ENCODE results near the gene LAIR1. TPM values are rescaled to one million over a fixed set of nuclear protein-coding genes. Genes with fewer than 3 reads are reported as not detected.
"Not testable (repeated sequence)": the region's sequence is repeated elsewhere in the genome, so short reads cannot be mapped to it uniquely, and the experiment has no call there.

The LAIR1 gene
- total RNA-seq, 1 donor from 2014 or later = not detected

- H3K9me3 Mint-ChIP-seq; H3F3A ChIP-seq (ENCODE audit: low read depth); H4K20me1 ChIP-seq (ENCODE audit: low read depth); H3K4me3 ChIP-seq; H3K4me3 Mint-ChIP-seq; H3K9ac ChIP-seq; H3K36me3 Mint-ChIP-seq; H3K36me3 ChIP-seq; H3K27ac Mint-ChIP-seq; H2AFZ ChIP-seq (replicated peaks); H3K27me3 Mint-ChIP-seq (ENCODE audit: insufficient read depth, low read depth); DNase-seq (ENCODE audit: low spot score); H3K4me1 Mint-ChIP-seq; H3K27me3 ChIP-seq; H3K79me2 ChIP-seq (ENCODE audit: low read depth); H3K4me2 ChIP-seq; H3K4me1 ChIP-seq; H3K9me3 ChIP-seq (ENCODE audit: low read depth); H3K27ac ChIP-seq: not testable (repeated sequence)
- TF ChIP-seq, protein P1, sequence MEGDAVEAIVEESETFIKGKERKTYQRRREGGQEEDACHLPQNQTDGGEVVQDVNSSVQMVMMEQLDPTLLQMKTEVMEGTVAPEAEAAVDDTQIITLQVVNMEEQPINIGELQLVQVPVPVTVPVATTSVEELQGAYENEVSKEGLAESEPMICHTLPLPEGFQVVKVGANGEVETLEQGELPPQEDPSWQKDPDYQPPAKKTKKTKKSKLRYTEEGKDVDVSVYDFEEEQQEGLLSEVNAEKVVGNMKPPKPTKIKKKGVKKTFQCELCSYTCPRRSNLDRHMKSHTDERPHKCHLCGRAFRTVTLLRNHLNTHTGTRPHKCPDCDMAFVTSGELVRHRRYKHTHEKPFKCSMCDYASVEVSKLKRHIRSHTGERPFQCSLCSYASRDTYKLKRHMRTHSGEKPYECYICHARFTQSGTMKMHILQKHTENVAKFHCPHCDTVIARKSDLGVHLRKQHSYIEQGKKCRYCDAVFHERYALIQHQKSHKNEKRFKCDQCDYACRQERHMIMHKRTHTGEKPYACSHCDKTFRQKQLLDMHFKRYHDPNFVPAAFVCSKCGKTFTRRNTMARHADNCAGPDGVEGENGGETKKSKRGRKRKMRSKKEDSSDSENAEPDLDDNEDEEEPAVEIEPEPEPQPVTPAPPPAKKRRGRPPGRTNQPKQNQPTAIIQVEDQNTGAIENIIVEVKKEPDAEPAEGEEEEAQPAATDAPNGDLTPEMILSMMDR (IDR thresholded peaks at IDR 0.05) = peak; percentile 41
Observed at GRCh38 chr19:54359149-54359820, 5.4 kb downstream of the LAIR1 start.

DNA sequence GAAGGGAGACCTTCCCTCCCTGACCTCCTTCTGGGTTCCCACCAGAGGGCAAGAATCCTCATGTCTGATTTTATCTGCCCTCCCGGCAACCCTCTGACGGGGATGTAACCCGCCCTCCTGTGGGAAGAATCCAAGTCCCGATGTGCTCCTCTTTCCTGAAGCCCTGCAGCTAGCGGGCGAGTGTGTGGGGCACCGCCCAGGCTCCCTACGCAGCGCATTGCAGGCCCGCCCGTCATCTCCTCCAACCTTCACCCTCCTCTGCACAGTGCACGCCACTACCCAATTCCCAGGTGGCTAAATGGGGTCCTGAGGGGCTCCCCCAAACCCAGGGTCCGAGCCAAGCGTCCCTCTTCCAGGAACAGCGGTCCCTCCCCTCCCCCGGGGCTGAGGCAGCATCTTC, 7.3 kb downstream of the LAIR1 start:
- Histone ChIP-seq H2AFZ (replicated peaks) (no peak overlapping the region), H3K79me2 (ENCODE audit: low read depth) (no peaks in the 10 kb centered on the region), H3K27ac (no peak overlapping the region), H3K4me3 (no peak overlapping the region), H4K20me1 (ENCODE audit: low read depth) (no peaks in the 10 kb centered on the region), H3F3A (ENCODE audit: low read depth) (no peaks in the 10 kb centered on the region), H3K9me3 (ENCODE audit: low read depth) (no peaks in the 10 kb centered on the region), H3K4me1 (no peaks in the 10 kb centered on the region), H3K27me3 (no peaks in the 10 kb centered on the region), H3K36me3 (no peaks in the 10 kb centered on the region), H3K4me2 (no peak overlapping the region), H3K9ac (no peak overlapping the region)
- peaks cover 3% of the 10 kb centered on the region for H3K9me3 Mint-ChIP-seq
- no peaks in the 10 kb centered on the region for H3K36me3 Mint-ChIP-seq
- H3K27me3 Mint-ChIP-seq (ENCODE audit: insufficient read depth, low read depth) = peaks cover 8% of the 10 kb centered on the region
- H3K4me3 Mint-ChIP-seq = no peak overlapping the region
- no peak for DNase-seq (ENCODE audit: low spot score)
- H3K27ac Mint-ChIP-seq = no peak overlapping the region
- H3K4me1 Mint-ChIP-seq = peaks cover 3% of the 10 kb centered on the region
- TF ChIP-seq, protein P1 (IDR thresholded peaks at IDR 0.05) = no peak
- TF ChIP-seq EZH2phosphoT487 (IDR thresholded peaks at IDR 0.05) (no peak), EZH2 (IDR thresholded peaks at IDR 0.05) (no peak)

DNA sequence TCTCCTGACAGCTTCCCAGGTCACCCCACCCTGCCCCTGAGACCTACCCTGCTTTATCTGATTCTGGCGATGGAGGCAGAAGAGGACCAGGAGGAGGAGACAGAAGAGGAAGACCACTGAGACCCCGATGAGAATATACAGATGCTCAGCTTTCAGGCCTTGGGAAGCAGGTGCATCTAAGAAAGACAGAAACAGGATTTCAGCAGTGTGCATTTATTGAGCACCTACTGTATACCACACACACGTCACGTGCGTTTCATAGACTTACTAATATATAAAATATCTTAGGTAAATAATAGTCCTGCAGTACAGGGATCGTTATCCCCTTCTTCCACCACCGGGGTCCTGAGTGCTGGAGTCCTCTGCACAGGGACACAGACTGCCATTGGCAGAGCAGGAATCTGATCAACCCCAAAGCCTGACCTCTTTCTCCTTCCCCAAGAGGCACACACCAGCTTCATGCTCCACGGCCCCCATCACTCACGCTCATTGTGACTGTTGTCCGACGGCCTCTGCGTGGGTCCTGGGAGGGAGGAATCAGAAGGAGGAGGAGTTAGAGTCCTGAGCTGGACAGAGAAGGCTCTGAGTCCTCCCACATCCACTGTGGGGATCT, 8.2 kb downstream of the LAIR1 start:
- no peak overlapping the region for H3K27ac Mint-ChIP-seq
- no peak overlapping the region for H2AFZ ChIP-seq (replicated peaks)
- no peak overlapping the region for H3K4me3 Mint-ChIP-seq
- H3K9me3 ChIP-seq (ENCODE audit: low read depth) = no peaks in the 10 kb centered on the region
- DNase-seq (ENCODE audit: low spot score) = no peak
- H3K36me3 ChIP-seq = no peaks in the 10 kb centered on the region
- H3F3A ChIP-seq (ENCODE audit: low read depth) = no peaks in the 10 kb centered on the region
- no peaks in the 10 kb centered on the region for H4K20me1 ChIP-seq (ENCODE audit: low read depth)
- peaks cover 3% of the 10 kb centered on the region for H3K4me1 Mint-ChIP-seq
- no peaks in the 10 kb centered on the region for H3K4me1 ChIP-seq
- H3K36me3 Mint-ChIP-seq = no peaks in the 10 kb centered on the region
- H3K9ac ChIP-seq = no peak overlapping the region
- no peak overlapping the region for H3K4me2 ChIP-seq
- H3K79me2 ChIP-seq (ENCODE audit: low read depth) = no peaks in the 10 kb centered on the region
- peaks cover 10% of the 10 kb centered on the region for H3K27me3 Mint-ChIP-seq (ENCODE audit: insufficient read depth, low read depth)
- no peak for TF ChIP-seq EZH2phosphoT487 (IDR thresholded peaks at IDR 0.05)
- TF ChIP-seq, protein P1 (IDR thresholded peaks at IDR 0.05) = no peak
- TF ChIP-seq EZH2 (IDR thresholded peaks at IDR 0.05) = no peak
- no peak overlapping the region for H3K4me3 ChIP-seq
- no peaks in the 10 kb centered on the region for H3K27me3 ChIP-seq
- H3K9me3 Mint-ChIP-seq = peaks cover 3% of the 10 kb centered on the region
- no peak overlapping the region for H3K27ac ChIP-seq

Measured in neural progenitor cell (in vitro differentiated cells).